ENCODE data around the gene EMP1.
"Not testable (repeated sequence)": the region's sequence is repeated elsewhere in the genome, so short reads cannot be mapped to it uniquely, and the experiment has no call there.

Gene EMP1

GRCh38 chr12:13259625-13260024 is 63.1 kb downstream of the EMP1 start:
- not testable (repeated sequence) for DNase-seq

DNA sequence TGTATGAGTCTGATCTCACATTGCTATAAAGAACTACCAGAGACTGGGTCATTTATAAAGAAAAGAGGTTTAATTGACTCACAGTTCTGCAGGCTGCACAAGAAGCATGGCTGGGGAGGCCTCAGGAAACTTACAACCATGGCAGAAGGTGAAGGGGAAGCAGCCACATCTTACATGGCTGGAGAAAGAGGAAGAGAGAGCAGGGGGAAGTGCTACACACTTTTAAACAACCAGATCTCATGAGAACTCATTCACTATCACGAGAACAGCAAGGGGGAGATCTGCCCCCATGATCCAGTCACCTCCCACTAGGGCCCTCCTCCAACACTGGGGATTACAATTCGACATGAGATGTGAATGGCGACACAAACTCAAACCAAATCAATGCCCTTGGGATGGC is 71.3 kb downstream of the EMP1 start:
- not testable (repeated sequence) for DNase-seq

DNA sequence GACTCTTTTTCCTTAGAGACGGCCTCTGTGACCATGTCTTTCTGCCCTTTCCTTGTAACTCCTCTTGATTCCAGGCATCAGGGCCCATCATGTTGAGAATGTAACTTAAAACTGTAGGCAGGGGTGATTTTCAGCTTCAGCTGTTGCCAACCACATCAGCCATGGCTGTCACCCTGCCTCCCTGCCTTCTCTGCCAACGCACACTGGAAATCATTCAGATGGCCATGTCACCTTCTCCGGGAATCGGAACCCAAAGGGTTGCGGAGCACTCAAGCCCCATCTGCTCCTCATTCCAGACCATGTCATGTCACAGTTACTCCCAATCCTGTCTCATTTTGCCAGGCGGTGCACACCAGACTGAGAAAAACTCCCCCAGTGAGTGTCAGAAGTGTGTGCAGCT is 72.1 kb downstream of the EMP1 start:
- no peak for DNase-seq
